Vagina (tissue), 2 donors: ENCODE results near the gene CENPO. TPM values are rescaled to one million over a fixed set of nuclear protein-coding genes. Genes with fewer than 3 reads are reported as not detected.

Experiments
- DNase-seq, 2 donors: peaks; one replicate each; pipeline ENCODE4 v3.0.0-alpha.2; 2017; ENCODE audit errors: extremely low spot score in 2 of 2
- H3K27ac ChIP-seq: fragments of 200-600 bp; sonication (generic); one replicate; pipeline ENCODE4 v1.5.1; 2019
- H3K27me3 ChIP-seq: fragments of 200-600 bp; sonication (generic); one replicate; pipeline ENCODE4 v1.5.1; 2019
- H3K36me3 ChIP-seq, 2 donors: fragments of 200-600 bp; sonication (generic); one replicate each; pipeline ENCODE4 v1.5.1; 2017 to 2019
- H3K4me1 ChIP-seq: fragments of 200-600 bp; sonication (generic); one replicate; pipeline ENCODE4 v1.5.1; 2019
- H3K4me3 ChIP-seq, 2 donors: fragments of 200-600 bp; sonication (generic); 1 replicate in 1 of 2; 2 replicates in 1 of 2; pipeline ENCODE4 v1.5.1; 2016 to 2019
- H3K9me3 ChIP-seq: fragments of 200-600 bp; sonication (generic); one replicate; pipeline ENCODE4 v1.5.1; 2019
- CTCF ChIP-seq, 3 experiments: fragments of 450-650 bp in 2 of 3; fragments of 200-600 bp in 1 of 3; sonication (generic) in 1 of 3; IDR thresholded peaks; one replicate each; pipeline ENCODE4 v1.5.1; 2017 to 2019; ENCODE audit warnings: antibody characterized with exemption in 3 of 3, mild to moderate bottlenecking in 2 of 3, moderate library complexity in 2 of 3
- POLR2A ChIP-seq, 2 donors: fragments of 450-650 bp; IDR thresholded peaks; one replicate each; pipeline ENCODE4 v1.6.1; 2017; ENCODE audit warnings: antibody characterized with exemption in 2 of 2, mild to moderate bottlenecking in 2 of 2, moderate library complexity in 2 of 2
- POLR2AphosphoS5 ChIP-seq, 2 donors: sonication (generic); formaldehyde crosslinking; IDR thresholded peaks; one replicate each; pipeline ENCODE4 v1.9.0; 2017; ENCODE audit warnings: antibody characterized with exemption in 2 of 2, mild to moderate bottlenecking in 2 of 2, low read depth in 1 of 2; ENCODE audit not compliant: insufficient read depth in 1 of 2
- intact Hi-C: fragments of 100-400 bp; cut with DNase I; formaldehyde crosslinking; loops from one replicate; pipeline ENCODE4 v1.15.1; 2023
- total RNA-seq: library from RNA; depleted of rRNA; stranded (reverse); fragments of >200 nt; gene quantifications from one replicate; pipeline ENCODE4 v1.2.3, GENCODE V29; 2016

CENPO gene
- total RNA-seq, 1 donor from 2014 or later, result 3.2 TPM

DNA sequence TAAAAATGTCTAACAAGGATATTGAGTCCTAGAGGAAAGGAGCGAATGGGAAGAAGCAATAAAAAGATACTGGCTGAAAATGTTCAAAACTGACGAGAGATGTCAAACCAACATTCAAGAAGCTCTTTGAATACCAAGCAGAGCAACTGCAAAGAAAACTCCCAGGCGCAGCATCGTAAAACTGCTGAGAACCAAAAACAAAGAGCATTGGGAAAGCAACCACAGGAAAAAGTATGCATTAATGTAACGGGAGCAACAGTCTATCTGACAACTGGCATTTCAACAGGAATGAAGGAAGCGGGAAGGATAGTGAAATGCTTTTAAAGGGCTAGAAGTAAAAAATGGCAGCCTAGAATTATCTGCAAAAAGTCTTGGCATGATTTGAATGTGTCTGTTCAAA lies 73.7 kb downstream of the CENPO start:
- H3K27me3 ChIP-seq, result no peaks in the 10 kb centered on the region
- TF ChIP-seq POLR2A (IDR thresholded peaks at IDR 0.05), result no peak
- TF ChIP-seq CTCF (IDR thresholded peaks at IDR 0.05), result no peak
- TF ChIP-seq POLR2AphosphoS5 (IDR thresholded peaks at IDR 0.05; ENCODE audit: insufficient read depth in 1 of 2, low read depth in 1 of 2), result no peak
- H3K4me3 ChIP-seq, result no peak overlapping the region
- peaks cover 12% of the 10 kb centered on the region for H3K4me1 ChIP-seq
- H3K9me3 ChIP-seq, result no peaks in the 10 kb centered on the region
- intact Hi-C loops, result no loop called here
- no peak for DNase-seq
- no peaks in the 10 kb centered on the region for H3K36me3 ChIP-seq
- H3K27ac ChIP-seq, result peak overlapping the region; percentile 33

- Histone ChIP-seq H3K4me3 (no peak overlapping the region), H3K36me3 (no peaks in the 10 kb centered on the region), H3K9me3 (no peaks in the 10 kb centered on the region), H3K27ac (no peak overlapping the region), H3K4me1 (peaks cover 23% of the 10 kb centered on the region), H3K27me3 (no peaks in the 10 kb centered on the region)
- TF ChIP-seq POLR2A (IDR thresholded peaks at IDR 0.05), result no peak
- TF ChIP-seq POLR2AphosphoS5 (IDR thresholded peaks at IDR 0.05; ENCODE audit: insufficient read depth in 1 of 2, low read depth in 1 of 2), result no peak
- no peak for TF ChIP-seq CTCF (IDR thresholded peaks at IDR 0.05)
- intact Hi-C loops, result no loop called here
- DNase-seq, result no peak
These were observed 77.2 kb downstream of the CENPO start for GRCh38 chr2:24870440-24870839.

DNA sequence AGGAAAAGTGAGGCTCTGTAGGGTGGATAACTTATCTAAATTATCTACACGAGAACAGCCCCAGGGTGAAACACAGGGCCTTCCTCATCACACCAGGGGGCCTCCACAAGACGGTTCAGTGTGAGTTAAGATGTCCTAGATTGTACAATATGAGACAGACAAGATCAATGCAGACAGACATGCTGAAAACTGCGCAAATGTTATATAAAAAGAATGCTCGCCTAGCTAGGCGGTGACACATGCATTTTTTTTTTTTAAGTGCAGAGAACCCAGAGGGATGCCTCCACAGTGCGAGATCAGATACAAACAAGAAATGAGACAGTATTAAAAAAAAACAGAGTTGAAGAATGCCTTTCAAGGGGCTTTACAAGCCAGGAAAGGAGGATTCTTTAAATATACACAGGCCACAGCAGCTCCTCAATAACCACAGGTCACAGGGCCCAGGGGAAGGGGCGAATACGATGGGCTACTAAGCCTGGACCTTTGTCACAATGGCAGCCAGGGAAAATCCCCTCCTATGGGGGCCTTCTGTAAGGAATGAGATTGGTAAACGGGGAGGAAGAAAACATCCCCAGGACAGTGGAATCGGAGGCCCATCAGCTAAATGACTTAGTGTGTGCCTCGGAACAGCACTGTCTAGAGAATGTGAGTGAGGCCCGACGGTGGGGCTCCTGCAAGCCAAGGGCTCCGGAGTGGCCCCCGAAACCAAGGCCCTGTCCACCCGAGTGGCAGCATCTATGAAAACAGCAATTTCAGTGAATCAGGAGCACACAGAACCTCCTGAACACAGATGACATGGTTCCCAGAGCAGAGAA lies 77.9 kb downstream of the CENPO start:
- TF ChIP-seq POLR2A (IDR thresholded peaks at IDR 0.05), result no peak
- no peak for TF ChIP-seq POLR2AphosphoS5 (IDR thresholded peaks at IDR 0.05; ENCODE audit: insufficient read depth in 1 of 2, low read depth in 1 of 2)
- H3K36me3 ChIP-seq, result no peaks in the 10 kb centered on the region
- no peak for DNase-seq
- no peak overlapping the region for H3K4me3 ChIP-seq
- no peaks in the 10 kb centered on the region for H3K27me3 ChIP-seq
- intact Hi-C loops, result no loop called here
- H3K4me1 ChIP-seq, result peaks cover 23% of the 10 kb centered on the region
- H3K27ac ChIP-seq, result peak overlapping the region; percentile 62
- no peaks in the 10 kb centered on the region for H3K9me3 ChIP-seq

DNA sequence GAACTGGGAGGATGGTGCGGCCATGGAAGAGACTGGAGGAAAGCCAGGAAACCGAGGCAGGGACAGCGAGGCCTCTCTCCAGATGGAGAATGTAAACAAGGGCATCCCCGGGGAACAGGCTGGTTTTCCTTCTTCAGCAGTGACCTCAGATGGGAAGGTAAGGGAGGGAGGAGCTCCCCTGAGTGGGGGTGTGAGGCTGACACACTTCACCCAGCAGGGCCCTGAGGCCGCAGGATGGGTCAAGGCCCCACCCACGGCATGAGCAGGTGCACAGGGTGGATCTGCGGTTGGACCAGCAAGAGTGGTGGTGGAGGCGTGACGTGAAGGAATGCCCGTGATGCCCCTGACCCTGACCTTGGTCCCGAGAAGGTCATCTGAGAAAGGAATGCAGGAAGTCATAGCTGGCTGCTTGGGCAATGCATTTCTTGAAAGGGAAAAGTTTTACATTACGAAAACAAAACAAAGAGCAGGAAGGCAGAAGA lies 78.7 kb downstream of the CENPO start:
- no peaks in the 10 kb centered on the region for H3K9me3 ChIP-seq
- H3K4me3 ChIP-seq, result no peak overlapping the region
- no peak for DNase-seq
- TF ChIP-seq POLR2A (IDR thresholded peaks at IDR 0.05) (no peak), POLR2AphosphoS5 (IDR thresholded peaks at IDR 0.05; ENCODE audit: insufficient read depth in 1 of 2, low read depth in 1 of 2) (peak; percentile 37 to 44), CTCF (IDR thresholded peaks at IDR 0.05) (no peak)
- no peaks in the 10 kb centered on the region for H3K36me3 ChIP-seq
- intact Hi-C loops, result no loop called here
- H3K4me1 ChIP-seq, result peaks cover 23% of the 10 kb centered on the region
- peak overlapping the region; percentile 62 for H3K27ac ChIP-seq
- H3K27me3 ChIP-seq, result no peaks in the 10 kb centered on the region

Other genes with a start within 250 kb of the CENPO start
- 17.2 TPM for gene PTRHD1, start within 50 bp of the CENPO start, total RNA-seq
- 90.6 TPM for gene ADCY3, start 126.8 kb downstream of the CENPO start, total RNA-seq
- 11.3 TPM for gene DNAJC27, start 178.5 kb downstream of the CENPO start, total RNA-seq
- gene EFR3B, start 248.7 kb downstream of the CENPO start, total RNA-seq, result 1.5 TPM